Stimulated activated CD8-positive, alpha-beta memory T cell treated with anti-CD3 and anti-CD28 coated beads, Interleukin-4, amount 100 ng/mL, for 4 hours (primary cell): ENCODE measurements around the gene CASQ2.

Experiments used
- DNase-seq, 2 donors: peaks; one replicate each; pipeline ENCODE4 v3.0.0-alpha.2; 2020; ENCODE audit warnings: low read depth in 2 of 2, low spot score in 1 of 2

CASQ2 gene

DNA sequence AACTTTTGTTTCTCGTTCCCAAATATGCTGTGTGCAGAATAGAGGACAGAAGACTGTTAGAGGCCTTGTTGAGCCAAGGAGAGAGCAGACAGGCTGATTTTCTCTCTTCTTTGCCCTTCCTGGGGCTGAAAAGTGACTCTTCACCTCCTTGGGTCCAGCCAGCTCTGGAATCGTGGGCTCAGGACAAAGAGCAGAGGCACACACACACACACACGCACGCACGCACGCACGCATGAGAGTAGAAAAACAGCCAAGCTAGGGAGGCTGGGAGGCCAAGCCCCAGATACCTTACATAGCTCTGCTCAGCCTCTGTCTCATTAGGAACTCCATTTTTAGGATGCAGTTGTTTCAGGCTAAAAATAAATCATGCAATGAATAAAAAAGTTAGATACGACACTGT lies at the start of gene CASQ2:
TSS of gene CASQ2 (minus strand) at position 166 of the 400 bp plus-strand sequence. CDS start 173 bp downstream, outside the sequence.
- no peak for DNase-seq

- DNase-seq, result no peak
Measured at GRCh38 chr1:115815694-115816093, 47.2 kb upstream of the CASQ2 start.

- no peak for DNase-seq
Measured at GRCh38 chr1:115814685-115815398, 46.3 kb upstream of the CASQ2 start.

- no peak for DNase-seq
Measured at GRCh38 chr1:115813727-115814126, 45.2 kb upstream of the CASQ2 start.

DNA sequence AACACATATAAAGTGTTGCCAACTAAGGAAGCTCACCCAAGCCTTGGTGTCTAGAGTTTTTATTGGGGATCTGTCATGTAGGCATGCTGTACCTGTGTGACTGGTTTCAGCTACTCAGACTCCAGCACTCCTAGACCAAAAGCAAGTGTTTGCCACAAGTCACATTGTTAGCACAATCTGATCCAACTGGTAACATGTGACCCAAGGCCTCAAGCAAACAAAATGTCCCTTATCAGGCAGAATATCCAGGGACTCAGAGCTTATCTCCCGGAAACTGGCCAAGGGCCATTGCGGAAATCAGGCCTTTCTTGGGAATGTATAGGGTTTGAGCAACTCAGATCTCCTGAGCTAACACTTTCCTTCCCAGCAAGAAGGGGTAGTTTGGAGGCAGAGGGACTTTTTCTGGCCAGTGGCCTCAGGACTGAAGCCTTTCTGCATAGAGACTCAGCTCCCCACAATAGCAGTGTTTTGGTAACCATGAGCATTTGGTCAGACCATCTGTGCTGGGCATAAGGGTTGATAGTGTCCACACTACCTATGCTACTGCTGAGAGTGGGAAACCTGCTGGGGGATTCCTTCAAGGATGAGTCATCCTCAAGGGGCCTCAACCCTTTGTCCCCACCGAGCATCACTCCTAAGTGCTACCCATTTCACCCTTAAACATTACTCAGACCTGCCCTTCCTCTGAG lies 42.8 kb upstream of the CASQ2 start:
- no peak for DNase-seq

DNA sequence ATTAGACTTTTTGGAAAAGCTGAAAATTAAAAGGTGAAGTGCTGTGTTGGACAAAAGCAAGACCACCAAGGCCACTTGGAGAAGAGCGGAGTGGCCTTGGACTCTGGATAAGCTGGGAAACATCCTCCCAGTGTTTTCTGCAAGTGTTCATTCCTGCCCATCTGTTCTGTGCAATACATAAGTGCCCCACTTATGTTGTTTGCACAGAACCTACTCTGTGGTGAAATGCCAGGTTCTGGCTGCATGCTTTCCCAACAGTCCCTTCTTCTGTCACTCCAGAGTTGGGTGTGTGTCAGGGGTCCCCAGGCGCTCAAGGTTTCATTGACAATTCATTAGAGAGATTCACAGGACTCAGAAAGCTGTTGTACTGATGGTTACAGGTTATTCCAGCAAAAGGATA lies 42.1 kb upstream of the CASQ2 start:
- DNase-seq, result no peak

DNA sequence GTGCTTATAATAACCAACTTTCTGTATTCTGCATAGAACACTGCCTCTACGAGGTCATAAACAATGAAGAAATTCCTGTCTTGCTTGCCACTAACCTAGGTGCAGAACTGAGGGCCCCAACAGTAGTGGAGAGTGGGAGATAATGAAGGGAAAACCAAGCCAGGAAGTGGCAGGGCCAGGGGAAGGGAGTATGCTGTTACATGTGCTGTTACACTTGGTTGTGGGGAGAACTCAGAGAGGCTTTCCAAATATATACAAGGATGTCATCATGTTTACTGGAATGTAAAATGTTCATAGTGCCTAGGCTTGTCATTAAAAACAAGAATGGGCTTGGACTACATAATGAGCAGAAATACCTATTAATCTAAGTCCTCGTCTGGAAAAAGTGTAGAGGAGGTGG lies 41.3 kb upstream of the CASQ2 start:
- DNase-seq, result no peak

DNA sequence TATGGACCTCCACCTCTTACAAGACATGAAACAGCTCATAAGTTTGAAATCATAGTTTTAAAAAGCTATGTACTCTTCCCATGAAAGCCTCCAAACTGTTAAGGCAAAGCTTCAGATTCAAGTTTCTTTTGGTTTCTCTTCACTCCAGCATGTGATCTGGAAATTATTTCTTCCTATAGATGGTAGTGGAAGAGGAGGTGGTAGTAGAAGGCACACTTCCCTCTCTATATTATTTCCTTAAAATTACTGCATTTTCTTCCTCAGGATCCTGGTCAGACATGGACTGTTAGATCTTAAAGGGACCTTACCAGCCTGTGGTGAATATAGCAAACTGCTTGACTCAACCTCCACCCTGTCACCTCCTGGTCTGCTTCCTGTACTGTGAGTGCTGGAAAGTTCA lies 40.6 kb upstream of the CASQ2 start:
- no peak for DNase-seq

- peak in 1 of 2 donors; percentile 20 for DNase-seq
Measured at GRCh38 chr1:115807723-115808122, 39.2 kb upstream of the CASQ2 start.

- no peak for DNase-seq
Measured at GRCh38 chr1:115805597-115805996, 37.1 kb upstream of the CASQ2 start.

DNA sequence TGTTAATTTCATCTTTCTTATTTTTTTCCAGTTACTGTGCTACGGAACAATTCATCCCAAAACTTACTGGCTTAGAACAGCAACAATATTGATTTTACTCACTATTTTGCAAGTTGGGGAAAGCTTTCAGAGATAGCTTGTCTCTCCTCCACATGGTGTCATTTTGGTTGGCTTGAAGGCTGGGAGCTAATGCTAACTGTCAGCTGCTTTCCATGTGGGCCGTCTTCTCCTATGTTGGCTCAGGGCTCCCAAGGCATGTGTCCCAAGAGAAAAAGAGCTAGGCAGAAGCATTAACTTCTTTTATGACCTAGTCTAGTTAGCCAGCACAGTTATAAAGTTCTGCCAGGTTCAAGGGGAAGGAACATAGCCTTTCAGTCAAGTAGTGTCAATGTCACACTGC lies 33.9 kb upstream of the CASQ2 start:
- no peak for DNase-seq

GRCh38 chr1:115797486-115797885 lies 29.0 kb upstream of the CASQ2 start:
- no peak for DNase-seq

GRCh38 chr1:115796897-115797296 lies 28.4 kb upstream of the CASQ2 start:
- no peak for DNase-seq

GRCh38 chr1:115796036-115796435 lies 27.5 kb upstream of the CASQ2 start:
- DNase-seq, result no peak

GRCh38 chr1:115794976-115795639 lies 26.6 kb upstream of the CASQ2 start:
- DNase-seq, result no peak

DNA sequence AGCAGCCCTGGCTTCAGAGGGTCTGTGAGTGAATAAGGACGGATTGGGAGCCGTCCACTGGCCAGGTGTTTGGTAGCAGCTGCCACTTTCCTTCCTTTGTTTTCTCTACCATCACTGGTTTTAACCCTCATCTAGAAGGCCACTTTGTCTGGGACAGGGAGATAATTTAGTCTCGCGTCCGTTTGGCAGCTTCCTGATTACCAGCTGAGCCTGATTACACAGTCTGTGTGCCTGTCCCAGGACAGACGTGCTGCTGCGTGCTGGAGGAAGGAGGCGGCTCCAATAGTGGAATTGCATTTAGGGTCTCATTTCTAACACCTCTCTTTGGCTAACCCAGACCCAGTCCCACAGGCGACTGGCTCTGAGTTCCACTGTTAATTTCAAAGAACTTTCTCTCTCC lies 24.6 kb upstream of the CASQ2 start:
- no peak for DNase-seq

DNA sequence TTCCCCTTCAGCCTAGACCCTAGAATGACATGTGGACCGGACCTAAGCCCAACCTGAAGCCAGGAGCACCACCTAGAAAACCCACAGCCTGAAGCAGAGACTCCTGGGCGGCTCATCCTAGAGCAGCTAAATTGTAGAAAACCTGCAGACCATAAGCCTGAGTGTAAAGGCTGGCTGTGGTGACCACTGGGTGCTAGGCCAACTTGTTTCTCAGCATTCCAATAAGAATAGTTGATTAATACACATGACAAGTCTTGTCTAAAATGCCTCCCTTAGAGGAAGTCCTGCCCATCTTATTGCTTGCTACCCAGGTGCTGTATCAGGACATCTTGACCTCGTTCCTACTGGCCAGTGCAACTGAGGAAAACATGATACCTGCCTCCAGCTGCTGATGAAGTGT lies 23.3 kb upstream of the CASQ2 start:
- DNase-seq, result no peak

DNA sequence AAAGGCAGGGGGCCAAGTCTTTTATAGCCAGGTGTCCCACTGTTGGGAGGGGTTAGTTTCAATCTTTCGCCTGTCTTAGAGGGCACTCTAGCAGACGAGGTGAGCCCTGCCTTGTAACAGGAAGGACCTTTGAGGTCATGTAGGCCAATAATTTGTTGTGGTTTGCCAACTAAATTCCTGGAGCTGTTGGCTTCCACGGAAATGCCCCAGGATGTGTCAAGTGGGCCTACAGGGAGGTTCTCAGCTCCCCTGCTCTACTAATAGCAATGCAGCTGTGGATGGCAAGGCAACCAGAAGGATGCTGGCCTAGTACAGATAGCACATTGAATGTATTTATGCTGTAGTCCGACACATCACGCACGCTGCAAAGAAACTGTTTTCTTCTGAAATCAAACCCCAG lies 22.3 kb upstream of the CASQ2 start:
- DNase-seq, result no peak

GRCh38 chr1:115790356-115790755 lies 21.8 kb upstream of the CASQ2 start:
- DNase-seq, result no peak

- DNase-seq, result no peak
Measured at GRCh38 chr1:115783311-115783710, 14.8 kb upstream of the CASQ2 start.

DNA sequence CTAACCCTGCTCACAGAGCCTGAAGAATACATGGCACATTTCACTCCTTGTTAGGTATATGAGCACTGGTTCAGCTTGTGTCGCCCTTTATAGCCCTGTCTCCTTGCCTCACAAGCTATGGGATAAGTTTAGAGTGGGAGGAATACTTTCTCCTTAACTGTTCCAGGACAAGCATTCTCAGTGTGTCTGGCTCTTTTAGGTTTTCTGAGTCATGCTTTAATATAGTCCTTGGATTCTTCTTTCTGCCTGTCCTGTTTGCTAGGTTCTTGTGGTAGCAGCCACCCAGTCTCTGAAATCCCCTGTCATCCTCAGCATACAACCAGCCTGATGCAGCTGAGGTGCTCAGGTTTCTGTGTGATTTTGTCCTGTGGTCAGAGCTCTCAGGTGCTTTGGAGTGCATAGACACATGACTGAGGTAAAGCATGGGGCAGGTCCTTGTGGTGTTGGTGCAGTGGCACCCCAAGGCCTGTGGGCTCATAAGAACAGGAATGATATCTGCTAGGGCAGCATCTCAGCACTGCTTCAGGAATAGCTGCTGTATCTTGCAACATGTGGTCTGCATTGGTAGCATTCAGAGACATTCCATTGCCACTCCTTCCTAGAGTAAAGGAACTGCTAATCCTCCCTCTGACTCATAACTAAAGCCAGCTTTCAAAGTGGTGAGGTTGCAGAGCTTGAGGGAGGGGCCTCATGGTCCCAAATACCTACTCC lies 14.2 kb upstream of the CASQ2 start:
- DNase-seq, result no peak

- DNase-seq, result no peak
Measured at GRCh38 chr1:115781851-115782250, 13.3 kb upstream of the CASQ2 start.
